ENCODE measurements around the gene NPAS1. TPM values are rescaled to one million over a fixed set of nuclear protein-coding genes. Genes with fewer than 3 reads are reported as not detected.
A peak's percentile ranks its signal among the peaks of the same experiment; 100 is the strongest.

Gene NPAS1
- total and polyA plus RNA-seq, 2 of the 13 experiments (the other 11 are each of a cell fraction or from before 2014, with no cell fraction given), result 0.35 to 2.9 TPM

DNA sequence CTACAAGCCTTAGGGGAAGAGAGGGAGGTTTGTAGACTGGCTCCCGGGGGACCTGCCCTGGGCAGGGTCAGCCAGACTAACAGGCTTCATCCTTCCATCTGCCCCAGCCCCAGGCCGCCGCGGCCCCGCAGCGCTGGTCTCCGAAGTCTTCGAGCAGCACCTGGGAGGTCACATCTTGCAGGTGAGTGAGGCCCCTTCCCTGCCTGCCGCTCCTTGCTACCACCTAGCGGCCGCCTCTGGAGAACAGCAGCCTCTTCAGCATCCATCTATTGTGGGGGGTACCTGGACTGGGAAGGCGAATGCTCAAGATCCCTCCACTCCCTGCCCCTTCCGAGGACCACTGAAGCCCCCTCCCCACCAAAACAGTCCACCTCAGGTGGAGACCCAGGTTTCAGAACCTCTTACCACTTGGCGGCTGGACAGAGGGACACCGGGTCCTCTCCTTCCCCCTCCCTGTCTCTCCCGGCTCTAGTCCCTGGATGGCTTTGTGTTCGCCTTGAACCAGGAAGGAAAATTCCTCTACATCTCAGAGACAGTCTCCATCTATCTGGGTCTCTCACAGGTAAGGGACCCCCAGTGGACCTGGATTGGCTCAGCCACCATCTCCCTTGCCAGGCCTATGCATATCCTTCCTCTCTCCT is 12.7 kb downstream of the NPAS1 start (continued):
- no peak for TF ChIP-seq ZFP37 (CRISPR knock-in tag; IDR thresholded peaks at IDR 0.05; ENCODE audit: borderline replicate concordance)
- TF ChIP-seq HNRNPH1 (optimal IDR thresholded peaks at IDR 0.05; ENCODE audit: low read depth, low read length), result no peak
- TF ChIP-seq ZNF20 (CRISPR knock-in tag; IDR thresholded peaks at IDR 0.05), result no peak
- TF ChIP-seq, protein P1, sequence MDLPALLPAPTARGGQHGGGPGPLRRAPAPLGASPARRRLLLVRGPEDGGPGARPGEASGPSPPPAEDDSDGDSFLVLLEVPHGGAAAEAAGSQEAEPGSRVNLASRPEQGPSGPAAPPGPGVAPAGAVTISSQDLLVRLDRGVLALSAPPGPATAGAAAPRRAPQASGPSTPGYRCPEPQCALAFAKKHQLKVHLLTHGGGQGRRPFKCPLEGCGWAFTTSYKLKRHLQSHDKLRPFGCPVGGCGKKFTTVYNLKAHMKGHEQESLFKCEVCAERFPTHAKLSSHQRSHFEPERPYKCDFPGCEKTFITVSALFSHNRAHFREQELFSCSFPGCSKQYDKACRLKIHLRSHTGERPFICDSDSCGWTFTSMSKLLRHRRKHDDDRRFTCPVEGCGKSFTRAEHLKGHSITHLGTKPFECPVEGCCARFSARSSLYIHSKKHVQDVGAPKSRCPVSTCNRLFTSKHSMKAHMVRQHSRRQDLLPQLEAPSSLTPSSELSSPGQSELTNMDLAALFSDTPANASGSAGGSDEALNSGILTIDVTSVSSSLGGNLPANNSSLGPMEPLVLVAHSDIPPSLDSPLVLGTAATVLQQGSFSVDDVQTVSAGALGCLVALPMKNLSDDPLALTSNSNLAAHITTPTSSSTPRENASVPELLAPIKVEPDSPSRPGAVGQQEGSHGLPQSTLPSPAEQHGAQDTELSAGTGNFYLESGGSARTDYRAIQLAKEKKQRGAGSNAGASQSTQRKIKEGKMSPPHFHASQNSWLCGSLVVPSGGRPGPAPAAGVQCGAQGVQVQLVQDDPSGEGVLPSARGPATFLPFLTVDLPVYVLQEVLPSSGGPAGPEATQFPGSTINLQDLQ (CRISPR knock-in tag; IDR thresholded peaks at IDR 0.05), result no peak
- no peak for TF ChIP-seq HES4 (CRISPR knock-in tag; IDR thresholded peaks at IDR 0.05; ENCODE audit: borderline replicate concordance)
- no peak for TF ChIP-seq BHLHE40 (IDR thresholded peaks at IDR 0.05; ENCODE audit: low read length)
- no peak for TF ChIP-seq SMAD3 (CRISPR knock-in tag; IDR thresholded peaks at IDR 0.05)
- no peak for TF ChIP-seq ZMYM3 (CRISPR knock-in tag; IDR thresholded peaks at IDR 0.05)
- TF ChIP-seq, protein P2, sequence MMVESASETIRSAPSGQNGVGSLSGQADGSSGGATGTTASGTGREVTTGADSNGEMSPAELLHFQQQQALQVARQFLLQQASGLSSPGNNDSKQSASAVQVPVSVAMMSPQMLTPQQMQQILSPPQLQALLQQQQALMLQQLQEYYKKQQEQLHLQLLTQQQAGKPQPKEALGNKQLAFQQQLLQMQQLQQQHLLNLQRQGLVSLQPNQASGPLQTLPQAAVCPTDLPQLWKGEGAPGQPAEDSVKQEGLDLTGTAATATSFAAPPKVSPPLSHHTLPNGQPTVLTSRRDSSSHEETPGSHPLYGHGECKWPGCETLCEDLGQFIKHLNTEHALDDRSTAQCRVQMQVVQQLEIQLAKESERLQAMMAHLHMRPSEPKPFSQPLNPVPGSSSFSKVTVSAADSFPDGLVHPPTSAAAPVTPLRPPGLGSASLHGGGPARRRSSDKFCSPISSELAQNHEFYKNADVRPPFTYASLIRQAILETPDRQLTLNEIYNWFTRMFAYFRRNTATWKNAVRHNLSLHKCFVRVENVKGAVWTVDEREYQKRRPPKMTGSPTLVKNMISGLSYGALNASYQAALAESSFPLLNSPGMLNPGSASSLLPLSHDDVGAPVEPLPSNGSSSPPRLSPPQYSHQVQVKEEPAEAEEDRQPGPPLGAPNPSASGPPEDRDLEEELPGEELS (CRISPR knock-in tag; IDR thresholded peaks at IDR 0.05), result no peak
- TF ChIP-seq, protein P3, sequence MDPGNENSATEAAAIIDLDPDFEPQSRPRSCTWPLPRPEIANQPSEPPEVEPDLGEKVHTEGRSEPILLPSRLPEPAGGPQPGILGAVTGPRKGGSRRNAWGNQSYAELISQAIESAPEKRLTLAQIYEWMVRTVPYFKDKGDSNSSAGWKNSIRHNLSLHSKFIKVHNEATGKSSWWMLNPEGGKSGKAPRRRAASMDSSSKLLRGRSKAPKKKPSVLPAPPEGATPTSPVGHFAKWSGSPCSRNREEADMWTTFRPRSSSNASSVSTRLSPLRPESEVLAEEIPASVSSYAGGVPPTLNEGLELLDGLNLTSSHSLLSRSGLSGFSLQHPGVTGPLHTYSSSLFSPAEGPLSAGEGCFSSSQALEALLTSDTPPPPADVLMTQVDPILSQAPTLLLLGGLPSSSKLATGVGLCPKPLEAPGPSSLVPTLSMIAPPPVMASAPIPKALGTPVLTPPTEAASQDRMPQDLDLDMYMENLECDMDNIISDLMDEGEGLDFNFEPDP (CRISPR knock-in tag; conservative IDR thresholded peaks at IDR 0.05), result 0 out of 2 replicates have a peak, but pooled peaks have one; percentile 69
- no peak for TF ChIP-seq TEAD3 (CRISPR knock-in tag; optimal IDR thresholded peaks at IDR 0.05; ENCODE audit: borderline replicate concordance)
- no peak for TF ChIP-seq ZNF75D (CRISPR knock-in tag; IDR thresholded peaks at IDR 0.05; ENCODE audit: borderline replicate concordance)
- no peak for TF ChIP-seq ZNF44 (CRISPR knock-in tag; IDR thresholded peaks at IDR 0.05)
- TF ChIP-seq, protein P4, sequence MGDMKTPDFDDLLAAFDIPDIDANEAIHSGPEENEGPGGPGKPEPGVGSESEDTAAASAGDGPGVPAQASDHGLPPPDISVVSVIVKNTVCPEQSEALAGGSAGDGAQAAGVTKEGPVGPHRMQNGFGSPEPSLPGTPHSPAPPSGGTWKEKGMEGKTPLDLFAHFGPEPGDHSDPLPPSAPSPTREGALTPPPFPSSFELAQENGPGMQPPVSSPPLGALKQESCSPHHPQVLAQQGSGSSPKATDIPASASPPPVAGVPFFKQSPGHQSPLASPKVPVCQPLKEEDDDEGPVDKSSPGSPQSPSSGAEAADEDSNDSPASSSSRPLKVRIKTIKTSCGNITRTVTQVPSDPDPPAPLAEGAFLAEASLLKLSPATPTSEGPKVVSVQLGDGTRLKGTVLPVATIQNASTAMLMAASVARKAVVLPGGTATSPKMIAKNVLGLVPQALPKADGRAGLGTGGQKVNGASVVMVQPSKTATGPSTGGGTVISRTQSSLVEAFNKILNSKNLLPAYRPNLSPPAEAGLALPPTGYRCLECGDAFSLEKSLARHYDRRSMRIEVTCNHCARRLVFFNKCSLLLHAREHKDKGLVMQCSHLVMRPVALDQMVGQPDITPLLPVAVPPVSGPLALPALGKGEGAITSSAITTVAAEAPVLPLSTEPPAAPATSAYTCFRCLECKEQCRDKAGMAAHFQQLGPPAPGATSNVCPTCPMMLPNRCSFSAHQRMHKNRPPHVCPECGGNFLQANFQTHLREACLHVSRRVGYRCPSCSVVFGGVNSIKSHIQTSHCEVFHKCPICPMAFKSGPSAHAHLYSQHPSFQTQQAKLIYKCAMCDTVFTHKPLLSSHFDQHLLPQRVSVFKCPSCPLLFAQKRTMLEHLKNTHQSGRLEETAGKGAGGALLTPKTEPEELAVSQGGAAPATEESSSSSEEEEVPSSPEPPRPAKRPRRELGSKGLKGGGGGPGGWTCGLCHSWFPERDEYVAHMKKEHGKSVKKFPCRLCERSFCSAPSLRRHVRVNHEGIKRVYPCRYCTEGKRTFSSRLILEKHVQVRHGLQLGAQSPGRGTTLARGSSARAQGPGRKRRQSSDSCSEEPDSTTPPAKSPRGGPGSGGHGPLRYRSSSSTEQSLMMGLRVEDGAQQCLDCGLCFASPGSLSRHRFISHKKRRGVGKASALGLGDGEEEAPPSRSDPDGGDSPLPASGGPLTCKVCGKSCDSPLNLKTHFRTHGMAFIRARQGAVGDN (CRISPR knock-in tag; IDR thresholded peaks at IDR 0.05), result peak; percentile 51
- TF ChIP-seq ZNF33A (CRISPR knock-in tag; IDR thresholded peaks at IDR 0.05; ENCODE audit: borderline replicate concordance), result no peak
- TF ChIP-seq HOXD1 (CRISPR knock-in tag; IDR thresholded peaks at IDR 0.05), result no peak
- TF ChIP-seq RFXAP (CRISPR knock-in tag; IDR thresholded peaks at IDR 0.05; ENCODE audit: borderline replicate concordance), result no peak
- no peak for TF ChIP-seq RAD51 (IDR thresholded peaks at IDR 0.05; ENCODE audit: borderline replicate concordance)
